ENCODE data around the gene C16orf82.

The C16orf82 gene

GRCh38 chr16:27107185-27107592, 40.5 kb downstream of the C16orf82 start:
- H2AFZ ChIP-seq (ENCODE audit: low read depth, low read length, severe bottlenecking): no peak overlapping the region
- no peaks in the 10 kb centered on the region for H3K27me3 ChIP-seq (ENCODE audit: low read length)
- no peak overlapping the region for H3K4me2 ChIP-seq (ENCODE audit: low read depth, low read length, poor library complexity, severe bottlenecking)

GRCh38 chr16:27108051-27108770, 41.5 kb downstream of the C16orf82 start:
- no peaks in the 10 kb centered on the region for H3K79me2 ChIP-seq (ENCODE audit: insufficient read depth, low read length)
- TF ChIP-seq CTCF (IDR thresholded peaks at IDR 0.05; ENCODE audit: insufficient read depth, low read length, poor library complexity, severe bottlenecking) (no peak), EZH2phosphoT487 (conservative IDR thresholded peaks at IDR 0.05; ENCODE audit: low read length) (no peak)
- no peaks in the 10 kb centered on the region for H3K36me3 ChIP-seq (ENCODE audit: low read length)
- H3K9ac ChIP-seq (ENCODE audit: low read length): no peak overlapping the region
- H2AFZ ChIP-seq (ENCODE audit: low read depth, low read length, severe bottlenecking): no peak overlapping the region
- no peaks in the 10 kb centered on the region for H3K9me2 ChIP-seq (replicated peaks; ENCODE audit: insufficient read depth, low read length)
- no peaks in the 10 kb centered on the region for H3K27me3 ChIP-seq (ENCODE audit: low read length)
- no peak overlapping the region for H3K27ac ChIP-seq (ENCODE audit: low read depth, low read length)
- no peak overlapping the region for H3K4me3 ChIP-seq (ENCODE audit: insufficient read depth, low read length, poor library complexity, severe bottlenecking)
- no peaks in the 10 kb centered on the region for H3F3A ChIP-seq (ENCODE audit: insufficient read depth)
- no peaks in the 10 kb centered on the region for H3K9me3 ChIP-seq (ENCODE audit: insufficient read depth, low read length)
- no peaks in the 10 kb centered on the region for H4K20me1 ChIP-seq (ENCODE audit: low read depth, low read length)
- H3K4me2 ChIP-seq (ENCODE audit: low read depth, low read length, poor library complexity, severe bottlenecking): no peak overlapping the region

More at GRCh38 chr16:27107185-27107592, 40.5 kb downstream of the C16orf82 start:
- TF ChIP-seq EZH2phosphoT487 (conservative IDR thresholded peaks at IDR 0.05; ENCODE audit: low read length): no peak
- no peak for TF ChIP-seq CTCF (IDR thresholded peaks at IDR 0.05; ENCODE audit: insufficient read depth, low read length, poor library complexity, severe bottlenecking)
- H4K20me1 ChIP-seq (ENCODE audit: low read depth, low read length): no peaks in the 10 kb centered on the region
- no peak overlapping the region for H3K4me3 ChIP-seq (ENCODE audit: insufficient read depth, low read length, poor library complexity, severe bottlenecking)
- H3K9ac ChIP-seq (ENCODE audit: low read length): no peak overlapping the region
- H3K27ac ChIP-seq (ENCODE audit: low read depth, low read length): no peak overlapping the region
- H3K9me2 ChIP-seq (replicated peaks; ENCODE audit: insufficient read depth, low read length): no peaks in the 10 kb centered on the region
- H3K36me3 ChIP-seq (ENCODE audit: low read length): no peaks in the 10 kb centered on the region
- H3F3A ChIP-seq (ENCODE audit: insufficient read depth): no peaks in the 10 kb centered on the region
- no peaks in the 10 kb centered on the region for H3K9me3 ChIP-seq (ENCODE audit: insufficient read depth, low read length)
- H3K79me2 ChIP-seq (ENCODE audit: insufficient read depth, low read length): no peaks in the 10 kb centered on the region

DNA sequence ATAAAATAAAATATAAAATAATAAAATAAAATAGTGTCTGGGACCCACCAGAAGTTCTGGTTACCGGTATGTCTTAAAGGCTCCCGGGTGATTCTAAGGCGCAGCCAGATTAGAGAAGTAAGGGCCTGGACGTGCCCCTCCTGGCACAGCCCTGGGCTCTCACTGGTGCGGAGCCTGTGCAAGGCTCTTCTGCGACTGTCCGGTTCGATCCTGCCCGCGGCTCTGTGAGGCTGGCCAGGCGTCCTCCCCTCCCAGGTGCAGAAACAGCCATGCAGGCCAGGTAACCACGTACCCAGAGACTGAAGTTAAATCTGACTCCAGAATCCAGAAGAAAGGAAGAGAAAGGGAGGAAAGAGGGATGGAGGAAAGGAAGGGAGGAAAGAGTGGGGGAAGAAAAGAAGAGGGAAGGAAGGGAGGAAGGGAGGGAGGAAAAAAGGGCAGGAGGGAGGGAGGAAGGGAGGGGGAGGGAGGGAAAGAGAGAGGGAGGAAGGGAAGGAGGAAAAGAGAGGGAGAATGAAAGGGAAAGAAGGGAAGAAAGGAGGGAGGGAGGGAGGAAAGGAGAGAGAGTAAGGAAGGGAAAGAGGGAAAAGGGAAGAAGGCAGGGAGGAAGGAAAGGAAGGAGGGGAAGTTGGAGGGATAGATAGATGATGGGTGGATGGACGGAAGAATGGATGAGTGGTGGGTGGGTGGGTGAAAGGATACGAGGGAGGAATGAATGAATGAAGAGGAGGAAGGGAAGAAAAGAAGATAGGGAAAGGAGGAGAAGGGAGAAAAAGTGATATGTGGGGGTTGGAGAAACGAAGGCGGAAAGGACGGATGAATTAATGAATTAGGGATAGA, 42.3 kb downstream of the C16orf82 start:
- H4K20me1 ChIP-seq (ENCODE audit: low read depth, low read length): no peaks in the 10 kb centered on the region
- TF ChIP-seq EZH2phosphoT487 (conservative IDR thresholded peaks at IDR 0.05; ENCODE audit: low read length): no peak
- TF ChIP-seq CTCF (IDR thresholded peaks at IDR 0.05; ENCODE audit: insufficient read depth, low read length, poor library complexity, severe bottlenecking): no peak
- no peak overlapping the region for H3K4me3 ChIP-seq (ENCODE audit: insufficient read depth, low read length, poor library complexity, severe bottlenecking)
- H3F3A ChIP-seq (ENCODE audit: insufficient read depth): no peaks in the 10 kb centered on the region
- H3K9ac ChIP-seq (ENCODE audit: low read length): no peak overlapping the region
- no peaks in the 10 kb centered on the region for H3K27me3 ChIP-seq (ENCODE audit: low read length)
- no peaks in the 10 kb centered on the region for H3K79me2 ChIP-seq (ENCODE audit: insufficient read depth, low read length)
- peak overlapping the region; percentile 52 for H3K4me2 ChIP-seq (ENCODE audit: low read depth, low read length, poor library complexity, severe bottlenecking)
- H2AFZ ChIP-seq (ENCODE audit: low read depth, low read length, severe bottlenecking): no peak overlapping the region
- H3K36me3 ChIP-seq (ENCODE audit: low read length): no peaks in the 10 kb centered on the region
- no peaks in the 10 kb centered on the region for H3K9me3 ChIP-seq (ENCODE audit: insufficient read depth, low read length)
- H3K9me2 ChIP-seq (replicated peaks; ENCODE audit: insufficient read depth, low read length): no peaks in the 10 kb centered on the region
- H3K27ac ChIP-seq (ENCODE audit: low read depth, low read length): no peak overlapping the region
